Stimulated activated CD8-positive, alpha-beta memory T cell treated with anti-CD3 and anti-CD28 coated beads, Interleukin-7, amount 100 ng/mL, for 24 hours (primary cell): ENCODE results near the gene KCNMB2.

Experiments
- DNase-seq: peaks from one replicate; pipeline ENCODE4 v3.0.0-alpha.2; 2020; ENCODE audit warnings: low read depth

KCNMB2 gene

GRCh38 chr3:178568911-178569310 lies 32.7 kb downstream of the KCNMB2 start:
- no peak for DNase-seq

DNA sequence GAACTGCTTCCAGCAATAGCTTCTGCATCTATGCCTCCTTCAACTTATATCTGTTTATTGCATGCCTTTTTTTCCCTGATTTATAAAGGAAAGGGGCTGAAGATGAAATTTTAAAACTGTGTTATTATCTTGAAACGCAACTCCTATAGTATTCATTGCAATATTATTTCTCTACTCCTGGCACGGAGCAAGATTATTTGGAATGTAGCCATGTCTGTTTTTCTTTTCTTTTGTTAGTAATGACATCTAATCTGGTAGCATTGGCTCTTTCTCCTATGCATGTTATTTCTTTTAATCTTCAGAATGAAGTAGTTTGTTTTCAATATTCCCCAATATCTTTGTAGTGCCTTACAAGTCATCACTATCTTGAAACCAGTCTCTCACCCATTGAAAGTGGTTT lies 33.6 kb downstream of the KCNMB2 start:
- DNase-seq, result no peak

DNA sequence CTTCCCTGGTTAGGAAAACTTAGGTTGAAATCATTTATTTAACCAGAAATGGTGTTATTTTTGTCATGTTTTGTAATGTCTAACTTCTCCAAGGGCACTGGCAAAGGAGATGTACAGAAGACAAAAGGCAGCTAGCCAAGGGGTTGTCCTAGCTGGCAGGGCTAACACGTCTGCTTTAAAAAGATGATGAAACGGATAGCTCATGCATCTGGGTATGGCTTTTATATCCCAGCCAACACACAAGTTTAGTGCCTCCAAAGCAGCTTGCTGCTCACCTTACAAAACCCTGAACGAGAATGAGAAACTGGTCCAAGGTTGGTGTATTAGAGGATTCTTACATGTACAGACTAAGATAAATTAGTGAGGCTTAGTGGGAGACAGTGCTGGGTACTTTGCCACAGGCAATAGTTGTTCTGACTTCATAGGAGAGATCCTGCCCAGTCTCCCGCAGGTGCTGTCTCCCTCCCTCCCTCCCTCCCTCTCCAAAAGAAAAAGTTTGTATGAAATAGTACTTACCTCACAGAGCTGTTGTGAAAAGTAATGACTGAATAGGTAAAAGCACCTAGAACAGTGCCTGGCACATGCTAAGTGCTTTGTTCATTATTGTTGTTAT lies 47.8 kb downstream of the KCNMB2 start:
- DNase-seq, result no peak

- DNase-seq, result no peak
Measured at GRCh38 chr3:178584722-178585380, 48.6 kb downstream of the KCNMB2 start.

GRCh38 chr3:178585454-178585853 lies 49.2 kb downstream of the KCNMB2 start:
- no peak for DNase-seq

GRCh38 chr3:178586076-178586475 lies 49.8 kb downstream of the KCNMB2 start:
- no peak for DNase-seq

DNA sequence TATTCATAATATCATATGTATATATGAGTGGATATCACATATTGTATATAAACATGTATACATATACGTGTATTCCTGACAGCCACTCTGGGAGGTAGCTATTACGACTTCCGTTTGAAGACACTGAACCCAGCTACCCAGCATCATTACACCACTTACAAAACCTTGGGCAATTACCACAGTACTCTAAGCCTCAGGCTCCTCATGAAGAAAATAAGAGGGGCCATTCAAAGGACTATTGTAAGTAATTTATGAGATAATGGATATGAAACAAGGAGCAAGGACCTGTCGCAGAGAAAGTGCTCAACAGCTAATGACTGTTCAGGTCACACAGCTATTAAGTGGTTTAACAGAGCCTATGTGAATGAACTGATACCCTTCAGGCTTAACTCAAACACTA lies 52.4 kb downstream of the KCNMB2 start:
- no peak for DNase-seq

GRCh38 chr3:178593786-178594185 lies 57.5 kb downstream of the KCNMB2 start:
- no peak for DNase-seq

- DNase-seq, result no peak
Measured at GRCh38 chr3:178597371-178597770, 61.1 kb downstream of the KCNMB2 start.

GRCh38 chr3:178602856-178603255 lies 66.6 kb downstream of the KCNMB2 start:
- DNase-seq, result no peak

- DNase-seq, result no peak
Measured at GRCh38 chr3:178603735-178604134, 67.5 kb downstream of the KCNMB2 start.

DNA sequence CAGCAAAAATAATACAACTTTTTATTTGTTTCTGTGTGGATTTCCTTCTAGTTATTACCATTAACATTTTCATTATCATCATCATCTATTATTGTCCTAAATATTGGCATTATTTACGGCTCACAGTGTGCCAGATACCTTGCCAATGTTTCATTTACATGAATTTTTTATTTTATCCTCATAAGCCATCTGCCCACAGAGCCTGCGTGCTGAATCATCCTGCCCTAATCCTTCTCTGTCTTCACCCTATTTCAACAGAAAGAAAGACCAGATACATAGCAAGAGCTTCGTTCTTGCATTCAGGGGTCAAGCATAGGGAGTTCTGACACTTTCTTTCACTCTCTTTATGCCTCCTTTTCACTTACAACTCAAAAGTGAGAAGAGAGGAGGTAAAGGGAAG lies 82.0 kb downstream of the KCNMB2 start:
- no peak for DNase-seq

GRCh38 chr3:178618896-178619295 lies 82.7 kb downstream of the KCNMB2 start:
- DNase-seq, result no peak

- DNase-seq, result no peak
Measured at GRCh38 chr3:178623666-178624255, 87.5 kb downstream of the KCNMB2 start.

GRCh38 chr3:178624276-178624675 lies 88.0 kb downstream of the KCNMB2 start:
- DNase-seq, result no peak

GRCh38 chr3:178625053-178625600 lies 88.9 kb downstream of the KCNMB2 start:
- no peak for DNase-seq

DNA sequence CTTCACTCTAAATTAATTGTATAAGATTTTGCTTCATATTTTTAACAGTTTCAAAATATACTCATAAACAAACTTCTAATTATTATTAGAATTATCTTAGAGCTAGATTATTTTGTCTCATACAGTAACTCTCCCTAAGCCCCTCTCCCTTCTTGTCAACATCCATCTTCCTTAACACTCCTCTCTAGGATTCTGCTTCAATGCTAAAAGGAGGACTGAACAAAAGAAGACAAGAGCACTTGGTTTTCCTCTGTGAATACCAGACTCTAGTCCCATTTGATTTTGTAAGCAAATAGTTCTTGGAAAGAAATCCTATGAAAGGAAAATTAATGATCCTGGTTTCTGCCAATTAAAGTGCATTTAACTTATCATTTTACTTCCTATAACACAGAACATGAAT lies 91.8 kb downstream of the KCNMB2 start:
- DNase-seq, result no peak

DNA sequence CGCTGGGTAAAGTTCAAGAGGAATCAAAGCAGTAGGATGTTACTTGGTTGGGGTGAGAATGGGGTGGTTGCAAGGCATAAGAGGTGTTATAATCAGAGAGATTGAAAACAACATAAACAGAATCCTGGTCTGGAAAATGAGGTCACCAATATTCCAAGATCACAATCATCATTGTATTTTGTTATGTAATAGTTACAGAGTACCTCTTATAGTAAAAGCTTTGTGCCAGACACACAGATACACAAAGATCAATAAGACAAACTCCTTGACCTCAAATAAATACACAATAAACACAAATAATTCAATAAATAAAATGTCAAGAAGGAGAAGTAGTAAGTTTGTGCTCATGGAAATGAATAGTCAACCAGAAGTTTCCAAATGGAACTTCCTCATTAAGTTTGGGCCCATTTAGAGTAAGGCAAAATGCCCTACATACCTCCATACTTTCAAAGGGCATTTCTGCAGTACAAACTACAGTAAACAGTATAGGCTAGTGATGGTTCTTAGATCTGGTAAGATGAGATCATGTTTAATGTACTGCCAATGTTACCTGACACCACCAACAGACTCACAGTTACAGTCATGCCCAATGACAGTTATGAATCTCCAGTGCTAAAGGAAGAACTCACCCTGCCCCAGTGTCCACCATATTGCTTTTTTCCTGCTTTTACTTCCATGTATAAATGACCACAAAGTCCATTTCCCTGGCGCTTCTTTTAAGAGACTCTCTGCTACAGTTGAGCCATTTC lies 93.4 kb downstream of the KCNMB2 start:
- DNase-seq, result no peak

DNA sequence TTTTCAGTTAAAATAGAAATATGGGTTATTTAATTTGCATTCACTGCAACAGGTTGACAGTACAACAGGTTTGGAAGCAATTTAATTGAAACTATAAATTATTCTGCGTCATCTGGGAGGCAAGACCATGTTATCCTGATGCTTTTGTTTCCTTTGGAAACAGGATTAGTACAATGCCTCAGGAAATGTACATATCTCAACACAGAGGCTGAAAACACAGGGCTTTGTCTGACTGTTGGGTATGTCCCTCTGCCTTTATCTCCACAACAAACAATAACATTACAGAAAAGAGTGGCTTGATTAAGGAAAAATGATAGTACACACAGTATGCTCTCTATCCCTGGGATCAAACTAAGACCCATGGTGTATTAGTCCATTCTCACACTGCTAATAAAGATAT lies 95.7 kb downstream of the KCNMB2 start:
- DNase-seq, result no peak

DNA sequence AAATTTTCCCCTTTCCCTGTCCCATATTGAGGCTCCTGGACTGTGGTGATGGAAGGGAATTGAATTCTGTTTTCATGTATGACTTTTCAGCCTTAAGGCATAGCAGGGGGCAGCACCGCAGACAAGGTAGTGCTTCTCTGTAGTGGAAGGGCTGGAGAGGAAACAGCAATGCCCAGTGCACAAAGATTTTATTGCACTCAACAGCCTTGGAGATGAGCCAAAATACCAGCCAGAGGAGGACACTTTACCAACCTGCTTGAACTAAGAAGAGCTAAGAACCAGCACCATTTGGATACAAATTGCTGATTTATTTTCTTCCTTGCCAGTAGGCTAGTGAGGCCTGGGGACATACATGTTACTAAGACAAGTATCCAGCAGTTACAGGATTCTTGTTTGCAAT lies 98.7 kb downstream of the KCNMB2 start:
- DNase-seq, result no peak

GRCh38 chr3:178637802-178638201 lies 101.6 kb downstream of the KCNMB2 start:
- DNase-seq, result no peak

DNA sequence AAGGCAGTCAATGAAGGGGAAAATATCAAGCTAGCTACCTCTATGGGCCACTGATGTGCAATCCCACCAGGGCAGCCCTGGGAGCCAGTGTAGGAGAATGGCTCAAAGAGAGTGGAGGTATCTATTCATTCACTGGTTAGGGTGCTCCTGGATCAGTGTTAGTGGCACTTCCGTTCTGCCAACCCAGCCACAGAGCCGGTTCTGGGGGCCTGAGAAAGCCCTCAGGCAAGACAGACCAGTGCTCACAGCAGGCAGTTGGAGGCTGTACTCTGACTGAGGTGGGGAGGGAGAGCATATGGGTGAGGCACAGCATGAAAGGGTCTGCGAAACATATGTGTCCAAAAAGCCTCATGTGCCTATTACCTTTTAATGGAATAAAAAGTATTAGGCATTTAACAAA lies 109.3 kb downstream of the KCNMB2 start:
- no peak for DNase-seq
